Forelimb muscle (tissue), 1 donor: Measurements from ENCODE around the gene USP47. TPM values are rescaled to one million over a fixed set of nuclear protein-coding genes. Genes with fewer than 3 reads are reported as not detected.

Source experiments
- DNase-seq: peaks from one replicate; pipeline ENCODE4 v3.0.0-alpha.2; 2013; ENCODE audit warnings: low read depth
- polyA plus RNA-seq: library from polyadenylated mRNA; unstranded; fragments of 120-200 nt; gene quantifications from one replicate; pipeline ENCODE4 v1.2.1, GENCODE V29; 2013; ENCODE audit not compliant: insufficient read length

USP47 gene
- polyA plus RNA-seq, 1 donor = 69.4 TPM

DNA sequence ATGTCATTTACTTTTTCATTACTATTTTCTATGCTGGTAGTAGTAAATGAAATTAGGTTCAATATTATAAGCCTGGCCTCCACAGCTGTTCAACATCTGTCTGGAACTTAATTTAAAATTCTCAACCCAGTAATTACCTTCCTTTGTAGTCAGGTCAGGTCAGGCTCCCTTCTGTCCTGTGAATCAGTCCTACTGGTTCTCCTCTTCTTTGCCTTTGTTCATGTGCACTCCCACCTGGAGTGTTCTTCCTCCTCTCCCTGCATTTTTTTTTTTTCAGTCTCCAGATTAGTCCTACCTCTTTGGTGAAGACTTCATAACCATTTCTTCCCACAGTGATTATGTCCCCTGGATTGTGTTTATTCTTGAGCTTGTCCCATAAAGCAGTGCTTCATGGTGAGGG is 98.8 kb downstream of the USP47 start:
- DNase-seq = no peak

DNA sequence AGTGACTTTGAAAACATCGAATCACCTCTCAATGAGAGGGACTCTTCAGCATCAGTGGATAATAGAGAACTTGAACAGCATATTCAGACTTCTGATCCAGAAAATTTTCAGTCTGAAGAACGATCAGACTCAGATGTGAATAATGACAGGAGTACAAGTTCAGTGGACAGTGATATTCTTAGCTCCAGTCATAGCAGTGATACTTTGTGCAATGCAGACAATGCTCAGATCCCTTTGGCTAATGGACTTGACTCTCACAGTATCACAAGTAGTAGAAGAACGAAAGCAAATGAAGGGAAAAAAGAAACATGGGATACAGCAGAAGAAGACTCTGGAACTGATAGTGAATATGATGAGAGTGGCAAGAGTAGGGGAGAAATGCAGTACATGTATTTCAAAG is 100.9 kb downstream of the USP47 start:
- DNase-seq = no peak

GRCh38 chr11:11944444-11944843 is 102.7 kb downstream of the USP47 start:
- DNase-seq = no peak

DNA sequence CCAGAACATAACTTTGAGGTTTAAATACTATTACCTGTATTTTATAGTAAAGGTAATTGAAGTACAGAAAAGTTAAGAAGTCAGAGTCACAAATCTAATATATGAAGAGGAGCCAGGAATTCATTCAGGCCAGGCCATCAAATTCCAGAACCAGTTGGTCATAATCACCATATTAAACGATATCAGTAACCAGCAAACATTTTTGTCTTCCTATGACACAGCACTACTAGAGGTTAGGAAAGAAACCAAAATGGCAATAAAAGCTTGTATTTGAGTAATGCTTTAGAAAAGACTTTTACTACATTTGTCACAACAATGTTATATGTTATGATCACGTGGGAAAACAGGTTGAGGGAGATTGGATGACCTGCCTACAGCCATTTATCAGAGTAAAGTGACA is 104.4 kb downstream of the USP47 start:
- DNase-seq = no peak

DNA sequence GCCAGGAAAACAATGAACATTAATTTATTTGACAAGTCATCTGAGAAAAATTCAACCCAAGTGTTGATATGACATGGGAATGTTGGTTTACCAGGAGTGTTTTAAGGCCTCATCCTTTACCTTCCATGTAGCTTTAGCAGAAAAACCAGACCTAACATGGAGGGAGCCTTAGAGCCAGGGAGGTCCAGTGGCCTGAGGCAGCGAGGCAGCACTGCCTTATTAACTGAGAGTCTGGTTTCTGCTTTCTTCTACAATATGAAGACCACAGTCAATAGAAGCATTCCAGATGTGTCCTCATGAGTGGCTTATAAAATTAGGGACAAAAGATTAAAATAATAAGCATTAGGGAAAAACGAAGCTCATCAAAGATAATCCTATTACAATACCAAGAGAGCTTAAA is 105.1 kb downstream of the USP47 start:
- no peak for DNase-seq

DNA sequence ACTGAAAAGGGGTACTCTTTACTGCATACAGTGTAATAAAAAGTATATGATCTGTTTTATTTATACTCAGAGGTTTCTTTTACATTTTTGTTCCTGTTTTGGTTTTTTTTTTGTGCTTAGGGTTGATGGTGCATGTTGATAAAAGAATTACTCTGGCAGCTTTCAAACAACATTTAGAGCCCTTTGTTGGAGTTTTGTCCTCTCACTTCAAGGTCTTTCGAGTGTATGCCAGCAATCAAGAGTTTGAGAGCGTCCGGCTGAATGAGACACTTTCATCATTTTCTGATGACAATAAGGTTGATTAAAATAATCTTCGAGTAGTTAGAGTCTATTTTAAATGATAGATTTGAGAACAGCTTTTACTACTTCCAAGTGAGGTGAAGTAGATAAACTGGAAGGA is 106.1 kb downstream of the USP47 start:
- DNase-seq = no peak

GRCh38 chr11:11948242-11948947 is 106.6 kb downstream of the USP47 start:
- DNase-seq = no peak

DNA sequence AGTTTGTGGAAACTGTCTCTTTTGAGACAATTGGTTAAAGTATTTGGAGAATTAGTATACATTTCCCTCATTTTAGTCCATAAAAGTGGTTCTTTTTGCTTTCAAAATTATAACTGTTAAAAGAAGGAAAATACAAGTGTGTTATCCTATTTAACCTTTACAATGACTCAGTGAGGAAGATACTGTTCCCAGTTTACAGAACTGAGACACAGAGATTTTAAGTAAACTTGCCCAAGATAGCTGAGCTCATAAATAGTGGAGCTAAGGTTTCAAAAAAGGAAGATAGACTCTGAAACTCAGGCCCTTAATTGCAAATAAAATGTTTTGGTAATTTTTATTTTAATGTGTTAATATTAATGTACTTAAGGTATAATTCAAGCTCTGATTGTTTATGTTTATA is 107.7 kb downstream of the USP47 start:
- DNase-seq = no peak

GRCh38 chr11:11952036-11952435 is 110.3 kb downstream of the USP47 start:
- no peak for DNase-seq

- no peak for DNase-seq
These were observed 114.2 kb downstream of the USP47 start for GRCh38 chr11:11956006-11956405.

DNA sequence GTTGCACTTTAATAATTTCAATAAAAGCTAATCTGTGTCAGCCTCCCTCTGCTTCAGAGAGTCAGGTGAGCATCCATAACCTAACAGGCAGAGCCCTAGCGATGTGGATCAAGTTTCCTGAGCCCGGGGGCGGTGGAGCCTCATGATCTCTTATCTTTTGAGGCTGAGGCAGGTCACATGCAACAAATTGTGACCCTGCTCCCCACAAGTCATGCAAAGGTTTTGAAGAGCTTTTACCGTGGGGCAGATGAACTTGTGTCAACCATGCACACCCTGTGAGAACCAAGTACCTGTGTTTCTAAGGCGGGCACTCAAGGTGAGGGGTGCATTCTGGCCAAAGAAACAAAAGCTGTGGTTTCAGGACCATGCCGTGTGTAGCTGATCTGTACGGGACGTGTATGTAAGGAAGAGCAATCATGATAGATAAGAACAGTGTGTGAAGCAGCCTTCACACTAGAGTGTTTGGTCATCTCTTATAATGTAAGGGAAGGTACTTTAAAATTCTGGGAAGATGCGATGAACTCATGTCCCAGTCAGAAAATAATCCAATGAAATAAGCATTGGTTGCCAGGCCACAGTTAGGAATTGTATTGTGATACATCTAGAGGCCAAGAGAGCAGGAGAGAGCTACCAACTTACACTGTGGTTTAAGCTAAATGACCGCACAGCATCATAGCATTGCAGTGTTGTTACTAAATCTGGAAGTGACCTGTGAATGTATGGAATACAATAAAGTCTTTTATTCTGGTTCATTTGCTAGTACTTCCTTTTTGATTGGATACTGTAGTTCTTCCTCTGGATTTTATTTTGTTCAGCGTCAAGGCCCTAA is 116.8 kb downstream of the USP47 start:
- no peak for DNase-seq

DNA sequence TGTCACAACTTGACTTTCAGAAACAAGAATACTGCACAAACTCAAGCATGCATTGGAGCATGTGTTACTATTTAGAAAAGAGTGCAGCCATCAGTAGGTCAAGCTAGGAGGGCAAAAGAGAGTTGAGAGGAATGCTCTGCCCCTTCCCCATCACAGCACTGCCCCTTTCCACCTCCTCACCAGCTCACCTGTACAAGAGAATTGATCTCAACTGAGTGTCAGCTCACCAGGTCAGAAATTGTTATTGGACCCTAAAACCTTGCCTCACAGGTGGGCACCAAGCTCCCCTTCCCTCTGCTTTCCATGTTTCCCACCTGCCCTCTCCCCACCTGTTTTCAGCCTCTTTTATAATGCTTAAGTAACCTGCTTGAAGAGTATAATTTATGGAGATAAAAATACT is 117.8 kb downstream of the USP47 start:
- DNase-seq = no peak

GRCh38 chr11:11960687-11961086 is 118.9 kb downstream of the USP47 start:
- DNase-seq = no peak

DNA sequence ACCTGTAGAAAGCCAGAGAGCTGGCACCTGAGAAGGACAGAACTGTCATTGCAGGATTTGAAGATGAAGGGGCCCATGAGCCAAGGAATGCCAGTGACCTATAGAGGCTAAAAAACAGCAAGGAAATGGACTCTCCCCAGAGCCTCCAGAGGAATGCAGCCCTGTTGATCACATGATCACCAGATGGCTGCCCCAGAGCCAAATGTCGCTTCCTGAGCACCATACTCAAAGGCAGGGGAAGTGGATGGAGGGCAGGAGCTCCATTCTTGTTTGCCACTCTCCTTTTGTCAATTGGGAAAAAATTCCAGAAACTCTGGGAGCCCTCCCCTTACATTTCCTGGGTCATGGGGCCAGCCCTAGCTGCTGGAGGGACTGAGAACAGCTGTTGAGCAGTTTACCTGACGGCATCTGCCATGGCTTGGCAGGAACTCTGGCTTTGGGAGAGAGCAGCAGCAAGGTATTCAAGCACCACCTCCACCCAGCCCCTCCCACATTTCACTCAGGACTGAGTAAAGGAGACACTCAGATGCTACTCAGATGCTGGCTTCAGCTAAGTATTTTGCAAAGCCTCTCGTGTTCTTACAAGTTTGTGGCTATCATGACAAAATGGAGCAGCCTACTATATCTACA is 119.7 kb downstream of the USP47 start:
- DNase-seq = no peak

- DNase-seq = no peak
These were observed 121.3 kb downstream of the USP47 start for GRCh38 chr11:11963067-11963466.

GRCh38 chr11:11963842-11964773 is 122.3 kb downstream of the USP47 start:
- no peak for DNase-seq

DNA sequence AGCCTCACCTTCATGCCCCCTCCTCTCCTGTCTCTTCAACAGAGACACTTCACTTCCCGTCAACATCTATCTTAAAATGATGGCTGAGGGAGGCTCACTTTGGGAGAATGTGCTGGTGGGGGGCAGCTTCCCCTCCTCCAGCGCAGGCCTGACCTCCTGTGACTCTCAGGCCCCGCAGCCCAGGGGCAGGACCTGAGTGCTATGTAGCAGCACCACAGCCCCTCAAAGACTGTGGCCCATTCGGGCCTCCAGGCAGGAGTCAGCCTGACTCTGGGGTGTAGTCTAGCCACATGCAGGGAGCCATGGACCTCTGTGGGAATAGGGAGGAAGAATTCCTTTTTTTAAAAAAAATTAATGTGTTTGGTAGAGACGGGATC is 123.0 kb downstream of the USP47 start:
- DNase-seq = no peak

GRCh38 chr11:11965192-11965591 is 123.4 kb downstream of the USP47 start:
- DNase-seq = no peak

GRCh38 chr11:11965656-11966353 is 124.0 kb downstream of the USP47 start:
- DNase-seq = no peak

- no peak for DNase-seq
These were observed 124.6 kb downstream of the USP47 start for GRCh38 chr11:11966354-11966741.
